NCI-H524 (cell line): ENCODE results near the gene RFX8.
"Not testable (repeated sequence)": the region's sequence is repeated elsewhere in the genome, so short reads cannot be mapped to it uniquely, and the experiment has no call there.

Experiments used
- DNase-seq, 2 experiments: peaks; one replicate each; lab custom pipeline; 2025; lab: John Stamatoyannopoulos, UW

Gene RFX8

GRCh38 chr2:101440127-101440738 lies 34.7 kb downstream of the RFX8 start:
- no peak for DNase-seq

- no peak for DNase-seq
Measured at GRCh38 chr2:101439716-101440115, 35.2 kb downstream of the RFX8 start.

GRCh38 chr2:101438555-101438954 lies 36.4 kb downstream of the RFX8 start:
- DNase-seq: not testable (repeated sequence)

- DNase-seq: no peak
Measured at GRCh38 chr2:101435001-101435862, 39.7 kb downstream of the RFX8 start.

GRCh38 chr2:101433465-101433864 lies 41.4 kb downstream of the RFX8 start:
- no peak for DNase-seq

GRCh38 chr2:101432411-101433181 lies 42.3 kb downstream of the RFX8 start:
- no peak for DNase-seq

- no peak for DNase-seq
Measured at GRCh38 chr2:101431486-101431885, 43.4 kb downstream of the RFX8 start.

- DNase-seq: no peak
Measured at GRCh38 chr2:101430156-101430555, 44.8 kb downstream of the RFX8 start.

- DNase-seq: no peak
Measured at GRCh38 chr2:101429453-101429852, 45.5 kb downstream of the RFX8 start.

GRCh38 chr2:101428422-101429176 lies 46.3 kb downstream of the RFX8 start:
- DNase-seq: no peak

GRCh38 chr2:101427743-101428142 lies 47.2 kb downstream of the RFX8 start:
- DNase-seq: no peak

- DNase-seq: no peak
Measured at GRCh38 chr2:101427240-101427639, 47.7 kb downstream of the RFX8 start.

- no peak for DNase-seq
Measured at GRCh38 chr2:101426822-101427221, 48.1 kb downstream of the RFX8 start.

- no peak for DNase-seq
Measured at GRCh38 chr2:101420623-101421022, 54.3 kb downstream of the RFX8 start.

- DNase-seq: peak; percentile 31 to 45
Measured at GRCh38 chr2:101419096-101419663, 55.7 kb downstream of the RFX8 start.

GRCh38 chr2:101418460-101419095 lies 56.3 kb downstream of the RFX8 start:
- no peak for DNase-seq

- DNase-seq: no peak
Measured at GRCh38 chr2:101416609-101417008, 58.3 kb downstream of the RFX8 start.

GRCh38 chr2:101415884-101416283 lies 59.0 kb downstream of the RFX8 start:
- no peak for DNase-seq

GRCh38 chr2:101415220-101415619 lies 59.7 kb downstream of the RFX8 start:
- DNase-seq: no peak

GRCh38 chr2:101412092-101412694 lies 62.7 kb downstream of the RFX8 start:
- DNase-seq: no peak

- no peak for DNase-seq
Measured at GRCh38 chr2:101410746-101411145, 64.2 kb downstream of the RFX8 start.
